ENCODE data around the gene ASCC2. TPM values are rescaled to one million over a fixed set of nuclear protein-coding genes. Genes with fewer than 3 reads are reported as not detected.

The ASCC2 gene
- total and polyA plus RNA-seq, 2 of the 4 experiments (the other 2 are of a cell fraction) = 40.0 to 62.2 TPM

- BruUV-seq (replicated peaks) = no TSS peak
- no peak overlapping the region for H3K4me3 ChIP-seq (ENCODE audit: insufficient read depth, low read depth, low read length)
- H3K27ac ChIP-seq (ENCODE audit: insufficient read depth, low read length) = no peak overlapping the region
- H3K9me3 ChIP-seq (ENCODE audit: control insufficient read depth, insufficient read depth, low read length) = no peaks in the 10 kb centered on the region
- H2BK15ac ChIP-seq (ENCODE audit: low read depth, low read length) = no peak overlapping the region
- WGBS, 2 experiments (ENCODE audit: extremely low coverage in 2 of 2, insufficient read length in 1 of 2) = no CpG with 5 or more reads among the region's 2 CpGs
- H2AFZ ChIP-seq (replicated peaks; ENCODE audit: low read length, poor library complexity) = no peak overlapping the region
- DNase-seq = no peak
- no peak for ATAC-seq (ENCODE audit: low read depth)
- H2BK5ac ChIP-seq (ENCODE audit: low read depth, low read length, poor library complexity, severe bottlenecking) = no peak overlapping the region
- H3K4me2 ChIP-seq (ENCODE audit: low read depth, low read length) = no peak overlapping the region
- no peak overlapping the region for H3K14ac ChIP-seq (replicated peaks; ENCODE audit: low read depth, low read length)
- ChIA-PET POLR2A (ENCODE audit: unreplicated experiment) (no interaction called here), CTCF (no interaction called here)
- no peak overlapping the region for H4K5ac ChIP-seq (ENCODE audit: low read depth, low read length)
- H3K9me1 ChIP-seq (ENCODE audit: insufficient read depth, low read length) = peaks cover 6% of the 10 kb centered on the region; the same call in 1 of the 2 replicates
- no peak overlapping the region for H3K56ac ChIP-seq (ENCODE audit: extremely low read depth, insufficient read depth, low read length)
- H3K18ac ChIP-seq (ENCODE audit: low read depth, low read length) = no peak overlapping the region
- intact Hi-C loops (cut with micrococcal nuclease) = no loop called here
- no peak overlapping the region for H4K8ac ChIP-seq (ENCODE audit: low read depth in 2 of 2, low read length in 2 of 2)
- H4K20me1 ChIP-seq (ENCODE audit: insufficient read depth, low read length) = peaks cover 11% of the 10 kb centered on the region; the same call in 1 of the 2 replicates
- no peaks in the 10 kb centered on the region for H3K27me3 ChIP-seq (ENCODE audit: control insufficient read depth, insufficient read depth, low read length)
- H2BK20ac ChIP-seq (ENCODE audit: low read depth, low read length) = no peak overlapping the region
- dilution Hi-C loops (cut with HindIII; ENCODE audit: low sequenced_read_pairs, unreplicated experiment) = no loop called here
- H2AK5ac ChIP-seq (ENCODE audit: low read depth, low read length) = no peak overlapping the region
- H3K4ac ChIP-seq (ENCODE audit: low read depth, low read length) = no peak overlapping the region
- H3K9ac ChIP-seq (ENCODE audit: low read depth, low read length) = no peak overlapping the region
- peaks cover 1% of the 10 kb centered on the region for H3K4me1 ChIP-seq (ENCODE audit: control insufficient read depth, insufficient read depth, low read length)
- H3K23ac ChIP-seq (ENCODE audit: low read depth, low read length) = no peak overlapping the region
- peaks cover 44% of the 10 kb centered on the region for H3K36me3 ChIP-seq (ENCODE audit: control insufficient read depth, insufficient read depth, low read length)
- no peak for TF ChIP-seq MAFK (IDR thresholded peaks at IDR 0.05; ENCODE audit: low read depth, low read length)
- no peak for TF ChIP-seq RAD21 (IDR thresholded peaks at IDR 0.05; ENCODE audit: low read length)
- TF ChIP-seq POLR2A (IDR thresholded peaks at IDR 0.05; ENCODE audit: low read depth, low read length) = no peak
- no peak for TF ChIP-seq MAZ (IDR thresholded peaks at IDR 0.05; ENCODE audit: borderline replicate concordance, low read depth, low read length)
- no peak for TF ChIP-seq MXI1 (IDR thresholded peaks at IDR 0.05; ENCODE audit: borderline replicate concordance, low read depth, low read length)
- no peak for TF ChIP-seq USF2 (IDR thresholded peaks at IDR 0.05; ENCODE audit: low read depth, low read length)
- no peak for TF ChIP-seq RCOR1 (IDR thresholded peaks at IDR 0.05; ENCODE audit: insufficient replicate concordance, low read length)
- no peak for TF ChIP-seq ELK1 (IDR thresholded peaks at IDR 0.05; ENCODE audit: borderline replicate concordance, low read depth, low read length)
- TF ChIP-seq NFE2L2 (IDR thresholded peaks at IDR 0.05; ENCODE audit: low read depth, low read length) = no peak
- TF ChIP-seq CTCF (conservative IDR thresholded peaks at IDR 0.05; ENCODE audit: low read depth, low read length) = no peak
- TF ChIP-seq SMC3 (IDR thresholded peaks at IDR 0.05; ENCODE audit: low read depth, low read length) = no peak
- TF ChIP-seq CHD1 (IDR thresholded peaks at IDR 0.05; ENCODE audit: low read depth, low read length) = no peak
- no peak for TF ChIP-seq CEBPB (IDR thresholded peaks at IDR 0.05; ENCODE audit: low read depth, low read length)
- TF ChIP-seq FOS (IDR thresholded peaks at IDR 0.05; ENCODE audit: low read depth, low read length) = no peak
- TF ChIP-seq BHLHE40 (IDR thresholded peaks at IDR 0.05; ENCODE audit: low read depth, low read length) = no peak
- no peak for TF ChIP-seq RFX5 (IDR thresholded peaks at IDR 0.05; ENCODE audit: low read depth, low read length)
- no peak overlapping the region for H4K91ac ChIP-seq (ENCODE audit: insufficient read depth, low read depth, low read length)
- H2BK120ac ChIP-seq (ENCODE audit: low read depth, low read length) = no peak overlapping the region
- H3K79me1 ChIP-seq (ENCODE audit: low read depth in 1 of 2, low read length in 2 of 2) = no peaks in the 10 kb centered on the region
- H2AK9ac ChIP-seq (replicated peaks; ENCODE audit: low read depth, low read length, poor library complexity) = no peak overlapping the region
- in situ Hi-C loops (cut with MboI; ENCODE audit: low sequenced_read_pairs) = no loop called here
These were observed 21.1 kb downstream of the ASCC2 start for GRCh38 chr22:29816980-29817379.

All from IMR-90 (cell line).